Tongue (tissue), 1 donor: ENCODE data around the gene GPR155. TPM values are rescaled to one million over a fixed set of nuclear protein-coding genes. Genes with fewer than 3 reads are reported as not detected.

Source experiments
- total RNA-seq: library from RNA; depleted of rRNA; stranded (reverse); fragments of >200 nt; gene quantifications from one replicate; pipeline ENCODE4 v1.2.3, GENCODE V29; 2014

Gene GPR155
- total RNA-seq, 1 donor from 2014 or later, result 13.3 TPM

Other genes with a start within 250 kb of the GPR155 start
- gene OLA1, start 238.5 kb downstream of the GPR155 start, total RNA-seq, result 103 TPM
- 1.4 TPM for gene SP9, start 152.1 kb downstream of the GPR155 start, total RNA-seq
- 50.3 TPM for gene SCRN3, start 91.3 kb downstream of the GPR155 start, total RNA-seq
- 24.2 TPM for gene WIPF1, start 110.8 kb upstream of the GPR155 start, total RNA-seq